H1 (cell line): ENCODE results near the gene NR2E3. TPM values are rescaled to one million over a fixed set of nuclear protein-coding genes. Genes with fewer than 3 reads are reported as not detected.

Experiments used
- CTCF ChIA-PET: fragments of 300-600 bp; sonication (Branson Sonifier 250); formaldehyde crosslinking; loops from one replicate; lab custom pipeline; 2021; ENCODE audit not compliant: partially characterized antibody; lab: Charles Lee
- POLR2A ChIA-PET: fragments of 300-600 bp; sonication (Branson Sonifier 250); formaldehyde crosslinking; loops from one replicate; lab custom pipeline; 2021; ENCODE audit warnings: inconsistent platforms; ENCODE audit not compliant: partially characterized antibody; lab: Charles Lee
- DNase-seq, 2 experiments: peaks; one replicate each; pipeline versions ENCODE4 v3.0.0 to v3.0.0-alpha.2; 2010 to 2022; ENCODE audit warnings: low spot score in 2 of 2, low read depth in 1 of 2, mixed read lengths in 1 of 2
- FAIRE-seq: peaks from 2 replicates; lab custom pipeline; 2011; peaks lifted over from hg19 to GRCh38; lab: Jason Lieb, UNC
- H2AFZ ChIP-seq: 2 replicates; pipeline ENCODE4 v1.8.1; 2012; ENCODE audit warnings: low read length, inconsistent platforms
- H2AK5ac ChIP-seq: 2 replicates; pipeline ENCODE4 v1.6.1; 2013; ENCODE audit warnings: low read depth, low read length
- H2BK120ac ChIP-seq: replicated peaks from 2 replicates; pipeline ENCODE3; 2013; ENCODE audit warnings: low read depth, low read length, inconsistent platforms
- H2BK12ac ChIP-seq: 2 replicates; pipeline ENCODE4 v1.6.1; 2013; ENCODE audit warnings: low read depth, low read length
- H2BK15ac ChIP-seq: 2 replicates; pipeline ENCODE4 v1.6.1; 2013; ENCODE audit warnings: low read length
- H2BK20ac ChIP-seq: 2 replicates; pipeline ENCODE4 v1.6.1; 2013; ENCODE audit warnings: low read length
- H2BK5ac ChIP-seq: 2 replicates; pipeline ENCODE4 v1.6.1; 2013; ENCODE audit warnings: low read depth, low read length
- H3K14ac ChIP-seq: 2 replicates; pipeline ENCODE4 v1.6.1; 2013; ENCODE audit warnings: inconsistent platforms; ENCODE audit not compliant: insufficient read length
- H3K18ac ChIP-seq: 2 replicates; pipeline ENCODE4 v1.6.1; 2013; ENCODE audit warnings: low read length; ENCODE audit errors: extremely low read depth
- H3K23ac ChIP-seq: 2 replicates; pipeline ENCODE4 v1.6.1; 2013; ENCODE audit warnings: inconsistent platforms; ENCODE audit not compliant: insufficient read length
- H3K23me2 ChIP-seq: 2 replicates; pipeline ENCODE4 v1.6.1; 2013; ENCODE audit warnings: low read depth, low read length
- H3K27ac ChIP-seq: 2 replicates; pipeline ENCODE4 v1.6.1; 2011; ENCODE audit warnings: low read depth, low read length, inconsistent platforms
- H3K27me3 ChIP-seq, 4 experiments: replicated peaks in 1 of 4; 1 replicate in 1 of 4; 2 replicates in 3 of 4; pipeline versions ENCODE4 v1.6.1 to v1.8.1; 2011 to 2013; ENCODE audit warnings: low read length in 3 of 4, mild to moderate bottlenecking in 3 of 4, inconsistent platforms in 2 of 4, mixed read lengths in 2 of 4, moderate library complexity in 1 of 4; ENCODE audit not compliant: control insufficient read depth in 3 of 4, insufficient read depth in 3 of 4; ENCODE audit errors: extremely low read depth in 1 of 4
- H3K36me3 ChIP-seq, 4 experiments: 2 replicates each; pipeline versions ENCODE4 v1.6.1 to v1.8.1; 2011 to 2013; ENCODE audit warnings: mild to moderate bottlenecking in 4 of 4, low read length in 3 of 4, moderate library complexity in 2 of 4, control low read depth in 1 of 4, inconsistent platforms in 1 of 4; ENCODE audit not compliant: insufficient read depth in 4 of 4, control insufficient read depth in 2 of 4
- H3K4ac ChIP-seq: replicated peaks from 2 replicates; pipeline ENCODE3; 2013; ENCODE audit warnings: low read length, low read depth, mixed read lengths, inconsistent platforms; ENCODE audit not compliant: insufficient read length
- H3K4me1 ChIP-seq, 4 experiments: replicated peaks in 1 of 4; 1 replicate in 1 of 4; 2 replicates in 3 of 4; pipeline versions ENCODE4 v1.6.1 to v1.8.1; 2011 to 2013; ENCODE audit warnings: low read length in 3 of 4, inconsistent platforms in 2 of 4, mixed read lengths in 1 of 4; ENCODE audit not compliant: insufficient read depth in 4 of 4, control insufficient read depth in 3 of 4
- H3K4me2 ChIP-seq, 2 experiments: 2 replicates each; pipeline versions ENCODE4 v1.6.1 to v1.8.1; 2011 to 2013; ENCODE audit warnings: low read depth in 2 of 2, low read length in 2 of 2, control low read depth in 1 of 2, inconsistent platforms in 1 of 2, mild to moderate bottlenecking in 1 of 2; ENCODE audit not compliant: insufficient read depth in 1 of 2
- H3K4me3 ChIP-seq, 4 experiments: fragments of 200-600, 300-600 bp in 1 of 4; sonication (generic), shearing (Covaris generic), sonication (Bioruptor Twin) in 1 of 4; 2 replicates each; pipeline versions ENCODE4 v1.5.1 to v1.8.1; 2011 to 2016; ENCODE audit warnings: low read length in 4 of 4, low read depth in 3 of 4, control low read depth in 2 of 4, inconsistent platforms in 2 of 4, mild to moderate bottlenecking in 2 of 4, mixed read lengths in 1 of 4, moderate library complexity in 1 of 4; ENCODE audit not compliant: insufficient read depth in 2 of 4; ENCODE audit errors: extremely low read depth in 1 of 4
- H3K56ac ChIP-seq: replicated peaks from 2 replicates; pipeline ENCODE3; 2013; ENCODE audit warnings: low read depth, mild to moderate bottlenecking, mixed read lengths, low read length, inconsistent platforms; ENCODE audit not compliant: insufficient read length
- H3K79me1 ChIP-seq: 2 replicates; pipeline ENCODE4 v1.6.1; 2013; ENCODE audit warnings: low read depth, low read length, control low read depth
- H3K79me2 ChIP-seq, 2 experiments: 2 replicates each; pipeline versions ENCODE4 v1.6.1 to v1.8.1; 2012 to 2013; ENCODE audit warnings: low read length in 2 of 2, mild to moderate bottlenecking in 2 of 2, inconsistent platforms in 1 of 2; ENCODE audit not compliant: insufficient read depth in 2 of 2, control insufficient read depth in 1 of 2
- H3K9ac ChIP-seq, 4 experiments: replicated peaks in 1 of 4; 1 replicate in 1 of 4; 2 replicates in 3 of 4; pipeline versions ENCODE4 v1.6.1 to v1.8.1; 2011 to 2013; ENCODE audit warnings: low read depth in 3 of 4, low read length in 3 of 4, control low read depth in 2 of 4, mild to moderate bottlenecking in 2 of 4, moderate library complexity in 2 of 4, inconsistent platforms in 1 of 4; ENCODE audit errors: extremely low read depth in 1 of 4
- H3K9me3 ChIP-seq, 2 experiments: 2 replicates each; pipeline versions ENCODE4 v1.6.1 to v1.8.1; 2012 to 2013; ENCODE audit warnings: mild to moderate bottlenecking in 2 of 2, moderate library complexity in 2 of 2, control low read depth in 1 of 2, inconsistent platforms in 1 of 2, low read depth in 1 of 2, low read length in 1 of 2, mixed read lengths in 1 of 2; ENCODE audit not compliant: insufficient read depth in 2 of 2
- H4K20me1 ChIP-seq, 2 experiments: replicated peaks in 1 of 2; 2 replicates each; pipeline versions ENCODE3 to v1.8.1; 2011 to 2013; ENCODE audit warnings: inconsistent platforms in 2 of 2, low read length in 2 of 2, mild to moderate bottlenecking in 1 of 2; ENCODE audit not compliant: insufficient read depth in 2 of 2, control insufficient read depth in 1 of 2
- H4K5ac ChIP-seq: 2 replicates; pipeline ENCODE4 v1.6.1; 2013; ENCODE audit warnings: low read length, low read depth, mixed read lengths, inconsistent platforms; ENCODE audit not compliant: insufficient read length
- H4K8ac ChIP-seq: 2 replicates; pipeline ENCODE4 v1.8.0; 2013; ENCODE audit warnings: mild to moderate bottlenecking, moderate library complexity, low read length, inconsistent platforms; ENCODE audit not compliant: insufficient read depth; ENCODE audit errors: extremely low read depth
- H4K91ac ChIP-seq: replicated peaks from 2 replicates; pipeline ENCODE3; 2013; ENCODE audit warnings: low read length, mixed read lengths, inconsistent platforms; ENCODE audit not compliant: insufficient read length
- BRCA1 ChIP-seq: IDR thresholded peaks from 2 replicates; pipeline ENCODE4 v1.6.1; 2012; ENCODE audit warnings: low read depth, low read length, improper control_type of control experiment
- CHD1 ChIP-seq: IDR thresholded peaks from 2 replicates; pipeline ENCODE4 v1.6.1; 2012; ENCODE audit warnings: low read depth, low read length, improper control_type of control experiment
- CTBP2 ChIP-seq: IDR thresholded peaks from 2 replicates; pipeline ENCODE4 v1.7.0; 2011; ENCODE audit warnings: borderline replicate concordance, mild to moderate bottlenecking, moderate library complexity, mixed read lengths, low read length; ENCODE audit not compliant: insufficient read depth, insufficient read length
- CTCF ChIP-seq, 3 experiments: IDR thresholded peaks; 1 replicate in 2 of 3; 2 replicates in 1 of 3; pipeline versions ENCODE4 v1.5.1 to v1.6.1; 2011; ENCODE audit warnings: low read length in 3 of 3, mild to moderate bottlenecking in 3 of 3, inconsistent platforms in 2 of 3, low read depth in 1 of 3, moderate library complexity in 1 of 3; ENCODE audit not compliant: insufficient read depth in 1 of 3; ENCODE audit errors: control extremely low read depth in 1 of 3
- JUN ChIP-seq: IDR thresholded peaks from 2 replicates; pipeline ENCODE4 v1.6.1; 2011; ENCODE audit warnings: low read depth, mild to moderate bottlenecking, improper control_type of control experiment, low read length
- KDM5A ChIP-seq: fragments of 200-600 bp; IDR thresholded peaks from 2 replicates; pipeline ENCODE4 v1.7.1; 2012; ENCODE audit warnings: mild to moderate bottlenecking, low read length, inconsistent platforms, mixed read lengths
- NRF1 ChIP-seq: IDR thresholded peaks from 2 replicates; pipeline ENCODE4 v1.6.1; 2011; ENCODE audit warnings: mild to moderate bottlenecking, low read depth, low read length, improper control_type of control experiment
- POLR2A ChIP-seq, 2 experiments: IDR thresholded peaks; 1 replicate in 1 of 2; 2 replicates in 1 of 2; pipeline ENCODE4 v1.6.1; 2011; ENCODE audit warnings: low read depth in 2 of 2, low read length in 2 of 2, mild to moderate bottlenecking in 2 of 2; ENCODE audit errors: control extremely low read depth in 1 of 2
- SIRT6 ChIP-seq: IDR thresholded peaks from one replicate; pipeline ENCODE4 v1.7.1; 2012; ENCODE audit warnings: low read length, inconsistent platforms
- YY1 ChIP-seq: IDR thresholded peaks from 2 replicates; pipeline ENCODE4 v1.6.1; 2011; ENCODE audit warnings: low read depth, mild to moderate bottlenecking, low read length
- WGBS, 2 experiments: shearing (Covaris generic) in 1 of 2; methylation state at CpG; one replicate each; pipeline versions ENCODE4 v1.1.6 to v1.1.7; 2013 to 2015; ENCODE audit warnings: low lambda C conversion rate in 2 of 2, mixed read lengths in 2 of 2, inconsistent platforms in 1 of 2, low coverage in 1 of 2, missing lambda C conversion rate in 1 of 2; ENCODE audit not compliant: insufficient replicate concordance in 2 of 2, insufficient coverage in 1 of 2, insufficient read length in 1 of 2; ENCODE audit errors: extremely low coverage in 1 of 2, missing lambda C conversion rate in 1 of 2; 5-methylcytosine and 5-hydroxymethylcytosine counted together
- polyA plus RNA-seq, 7 experiments: library from polyadenylated mRNA; depleted of rRNA in 3 of 7; stranded (reverse) in 5 of 7; unstranded in 2 of 7; fragments of >200 nt in 5 of 7; fragments of 200-250 nt in 2 of 7; gene quantifications; 1 replicate in 5 of 7; 2 replicates in 1 of 7; 4 replicates in 1 of 7; pipeline versions ENCODE4 v1.2.1 to v1.2.3, GENCODE V29; 2011 to 2013; ENCODE audit warnings: missing spikeins in 2 of 7, mixed read lengths in 2 of 7
- total RNA-seq: library from RNA; stranded (reverse); fragmentation: NEBNext Ultra II Directional; extraction: Animal tissue kit (Norgen Biotek cat#: 25700); gene quantifications from 2 replicates; pipeline ENCODE4 v1.2.1, GENCODE V29; 2021
- TF ChIP-seq, protein P1 (sequence below): IDR thresholded peaks from 2 replicates; pipeline ENCODE4 v1.6.1; 2012; ENCODE audit warnings: inconsistent platforms

The NR2E3 gene
- total and polyA plus RNA-seq, 2 of the 8 experiments (the other 6 are each of a cell fraction or from before 2014, with no cell fraction given) = 0.56 to 0.80 TPM

DNA sequence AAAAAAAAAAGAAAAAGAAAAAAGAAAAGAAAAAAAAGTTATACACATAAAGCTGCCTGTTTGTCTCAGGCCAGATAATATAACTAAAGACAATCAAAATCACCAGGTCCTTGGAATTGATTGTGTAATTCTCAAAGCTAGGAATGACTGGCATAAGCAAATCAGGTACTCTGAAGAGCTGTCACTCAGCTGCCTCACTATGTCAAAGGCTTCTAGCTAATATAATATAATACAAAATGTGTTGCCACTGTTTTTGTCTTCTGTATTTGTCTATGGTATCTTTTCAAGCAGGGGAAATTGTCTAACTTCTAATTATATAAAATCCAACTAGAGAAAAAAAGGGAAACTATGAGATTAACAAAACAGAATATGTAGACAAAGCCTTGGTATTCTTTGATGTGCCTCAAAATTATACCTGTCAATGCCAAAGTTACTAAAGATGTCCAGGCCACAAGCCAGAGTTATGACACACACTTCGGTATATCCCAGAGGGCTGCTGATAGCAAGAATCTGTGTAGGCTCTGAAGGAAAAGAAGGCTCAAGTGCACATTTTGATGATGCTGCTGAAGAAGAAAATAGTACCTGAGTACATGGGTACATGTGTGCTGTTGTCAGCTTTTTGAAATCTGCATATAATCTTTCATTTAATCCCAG lies 37.0 kb upstream of the NR2E3 start:
- WGBS, 2 experiments = 96% methylated on average over 1 of the region's 1 CpG; no CpG with 5 or more reads in 1 of the 2 experiments
- TF ChIP-seq CTBP2 = no peak
- no peak for TF ChIP-seq YY1
- TF ChIP-seq, protein P1, sequence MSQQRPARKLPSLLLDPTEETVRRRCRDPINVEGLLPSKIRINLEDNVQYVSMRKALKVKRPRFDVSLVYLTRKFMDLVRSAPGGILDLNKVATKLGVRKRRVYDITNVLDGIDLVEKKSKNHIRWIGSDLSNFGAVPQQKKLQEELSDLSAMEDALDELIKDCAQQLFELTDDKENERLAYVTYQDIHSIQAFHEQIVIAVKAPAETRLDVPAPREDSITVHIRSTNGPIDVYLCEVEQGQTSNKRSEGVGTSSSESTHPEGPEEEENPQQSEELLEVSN = no peak
- no peak for TF ChIP-seq POLR2A (IDR thresholded peaks at IDR 0.05; ENCODE audit: control extremely low read depth in 1 of 2, low read depth in 2 of 2, low read length in 2 of 2)
- no peak for TF ChIP-seq CTCF (IDR thresholded peaks at IDR 0.05; ENCODE audit: control extremely low read depth in 1 of 3, insufficient read depth in 1 of 3, low read depth in 1 of 3, low read length in 3 of 3)
- no peak for TF ChIP-seq SIRT6
- TF ChIP-seq KDM5A = no peak
- no peak for TF ChIP-seq NRF1
- TF ChIP-seq CHD1 = no peak
- no peak for TF ChIP-seq JUN
- no peak for TF ChIP-seq BRCA1

More for the DNA sequence above, 37.0 kb upstream of the NR2E3 start:
- no peak overlapping the region for H2AFZ ChIP-seq
- no peak overlapping the region for H3K14ac ChIP-seq
- H2BK120ac ChIP-seq = no peak overlapping the region
- ChIA-PET POLR2A (no interaction called here), CTCF (interaction anchor here (1.5 to 4.4 kb wide), 6 partner anchors 7 to 29 kb away, joined by 4 to 28 read pairs (median 14); no protein-coding TSS in a partner anchor)
- no peak overlapping the region for H3K18ac ChIP-seq
- H3K27me3 ChIP-seq = no peaks in the 10 kb centered on the region
- no peak for DNase-seq
- no peak overlapping the region for H3K27ac ChIP-seq
- no peak overlapping the region for H3K56ac ChIP-seq
- H3K4me1 ChIP-seq = no peaks in the 10 kb centered on the region; a peak in 1 of 7 replicates
- H3K23ac ChIP-seq = no peak overlapping the region
- H3K9me3 ChIP-seq = no peaks in the 10 kb centered on the region
- H3K36me3 ChIP-seq = no peaks in the 10 kb centered on the region
- no peak overlapping the region for H3K9ac ChIP-seq
- no peak overlapping the region for H3K4ac ChIP-seq
- H3K79me1 ChIP-seq = no peaks in the 10 kb centered on the region
- H3K4me2 ChIP-seq = no peak overlapping the region
- no peak overlapping the region for H4K8ac ChIP-seq
- H4K20me1 ChIP-seq = no peaks in the 10 kb centered on the region
- no peak overlapping the region for H2AK5ac ChIP-seq
- H2BK15ac ChIP-seq = no peak overlapping the region
- no peaks in the 10 kb centered on the region for H3K23me2 ChIP-seq
- H2BK12ac ChIP-seq = no peak overlapping the region
- no peak overlapping the region for H4K91ac ChIP-seq
- H2BK20ac ChIP-seq = no peak overlapping the region
- no peak overlapping the region for H2BK5ac ChIP-seq
- no peak overlapping the region for H3K4me3 ChIP-seq
- FAIRE-seq = no peak
- no peaks in the 10 kb centered on the region for H3K79me2 ChIP-seq
- H4K5ac ChIP-seq = no peak overlapping the region
